PC-3 (cell line): ENCODE results near the gene FBXO17.

Source experiments
- EZH2 ChIP-seq: fragments of 300-600 bp; sonication (generic); IDR thresholded peaks from one replicate; pipeline ENCODE4 v1.6.1; 2017; ENCODE audit warnings: antibody characterized with exemption, mild to moderate bottlenecking, low read length; ENCODE audit not compliant: unreplicated experiment
- EZH2phosphoT487 ChIP-seq: fragments of 300-600 bp; sonication (generic); IDR thresholded peaks from 2 replicates; pipeline ENCODE4 v1.6.1; 2018; ENCODE audit warnings: mild to moderate bottlenecking, antibody characterized with exemption, low read length, borderline replicate concordance
- TF ChIP-seq, protein P1 (sequence below): fragments of 300-600 bp; sonication (generic); conservative IDR thresholded peaks from 2 replicates; pipeline ENCODE4 v1.5.1; 2017; ENCODE audit warnings: antibody characterized with exemption, low read depth, mild to moderate bottlenecking, low read length

DNA sequence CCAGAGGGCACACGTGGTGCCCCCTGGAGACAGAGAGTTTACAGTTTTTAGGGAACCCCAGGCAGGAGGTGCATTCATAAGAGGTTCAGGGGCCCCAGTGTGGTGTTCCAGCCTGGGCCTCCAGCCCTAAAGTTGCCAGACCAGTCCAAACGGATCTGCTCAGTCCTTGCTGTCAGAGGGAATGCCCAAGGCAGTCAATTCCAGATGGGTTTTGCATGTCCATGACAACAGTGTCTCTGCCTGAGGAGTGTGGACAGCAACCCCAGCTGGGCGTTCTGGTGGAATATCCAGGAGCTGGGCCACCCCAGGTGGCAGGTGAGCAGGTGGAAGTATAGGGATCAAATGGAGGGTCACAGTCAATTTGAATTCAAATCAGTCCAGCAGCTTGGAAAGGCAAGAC lies 31.6 kb upstream of the FBXO17 start:
- TF ChIP-seq, protein P1, sequence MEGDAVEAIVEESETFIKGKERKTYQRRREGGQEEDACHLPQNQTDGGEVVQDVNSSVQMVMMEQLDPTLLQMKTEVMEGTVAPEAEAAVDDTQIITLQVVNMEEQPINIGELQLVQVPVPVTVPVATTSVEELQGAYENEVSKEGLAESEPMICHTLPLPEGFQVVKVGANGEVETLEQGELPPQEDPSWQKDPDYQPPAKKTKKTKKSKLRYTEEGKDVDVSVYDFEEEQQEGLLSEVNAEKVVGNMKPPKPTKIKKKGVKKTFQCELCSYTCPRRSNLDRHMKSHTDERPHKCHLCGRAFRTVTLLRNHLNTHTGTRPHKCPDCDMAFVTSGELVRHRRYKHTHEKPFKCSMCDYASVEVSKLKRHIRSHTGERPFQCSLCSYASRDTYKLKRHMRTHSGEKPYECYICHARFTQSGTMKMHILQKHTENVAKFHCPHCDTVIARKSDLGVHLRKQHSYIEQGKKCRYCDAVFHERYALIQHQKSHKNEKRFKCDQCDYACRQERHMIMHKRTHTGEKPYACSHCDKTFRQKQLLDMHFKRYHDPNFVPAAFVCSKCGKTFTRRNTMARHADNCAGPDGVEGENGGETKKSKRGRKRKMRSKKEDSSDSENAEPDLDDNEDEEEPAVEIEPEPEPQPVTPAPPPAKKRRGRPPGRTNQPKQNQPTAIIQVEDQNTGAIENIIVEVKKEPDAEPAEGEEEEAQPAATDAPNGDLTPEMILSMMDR, result no peak
- TF ChIP-seq EZH2 (no peak), EZH2phosphoT487 (no peak)
